Fibroblast of lung (primary cell): ENCODE results near the gene CCDC92.

Experiments
- EZH2 ChIP-seq: IDR thresholded peaks from 2 replicates; pipeline ENCODE4 v1.5.1; 2012; ENCODE audit warnings: low read length, control low read depth, mild to moderate bottlenecking; ENCODE audit errors: missing control alignments
- TF ChIP-seq, protein P1 (sequence below), 2 donors: IDR thresholded peaks in 1 of 2; conservative IDR thresholded peaks in 1 of 2; 1 replicate in 1 of 2; 2 replicates in 1 of 2; pipeline ENCODE4 v1.5.1; 2011 to 2012; ENCODE audit warnings: low read length in 2 of 2, control low read depth in 1 of 2, inconsistent platforms in 1 of 2, low read depth in 1 of 2, mild to moderate bottlenecking in 1 of 2

GRCh38 chr12:124006085-124006845 is 33.6 kb upstream of the CCDC92 start:
- TF ChIP-seq, protein P1, sequence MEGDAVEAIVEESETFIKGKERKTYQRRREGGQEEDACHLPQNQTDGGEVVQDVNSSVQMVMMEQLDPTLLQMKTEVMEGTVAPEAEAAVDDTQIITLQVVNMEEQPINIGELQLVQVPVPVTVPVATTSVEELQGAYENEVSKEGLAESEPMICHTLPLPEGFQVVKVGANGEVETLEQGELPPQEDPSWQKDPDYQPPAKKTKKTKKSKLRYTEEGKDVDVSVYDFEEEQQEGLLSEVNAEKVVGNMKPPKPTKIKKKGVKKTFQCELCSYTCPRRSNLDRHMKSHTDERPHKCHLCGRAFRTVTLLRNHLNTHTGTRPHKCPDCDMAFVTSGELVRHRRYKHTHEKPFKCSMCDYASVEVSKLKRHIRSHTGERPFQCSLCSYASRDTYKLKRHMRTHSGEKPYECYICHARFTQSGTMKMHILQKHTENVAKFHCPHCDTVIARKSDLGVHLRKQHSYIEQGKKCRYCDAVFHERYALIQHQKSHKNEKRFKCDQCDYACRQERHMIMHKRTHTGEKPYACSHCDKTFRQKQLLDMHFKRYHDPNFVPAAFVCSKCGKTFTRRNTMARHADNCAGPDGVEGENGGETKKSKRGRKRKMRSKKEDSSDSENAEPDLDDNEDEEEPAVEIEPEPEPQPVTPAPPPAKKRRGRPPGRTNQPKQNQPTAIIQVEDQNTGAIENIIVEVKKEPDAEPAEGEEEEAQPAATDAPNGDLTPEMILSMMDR (conservative IDR thresholded peaks at IDR 0.05 in 1 of 2, IDR thresholded peaks at IDR 0.05 in 1 of 2; ENCODE audit: low read depth in 1 of 2, low read length in 2 of 2): no peak
- TF ChIP-seq EZH2: no peak
